ENCODE data around the gene ADCK1.
"Not testable (repeated sequence)": the region's sequence is repeated elsewhere in the genome, so short reads cannot be mapped to it uniquely, and the experiment has no call there.

Gene ADCK1

GRCh38 chr14:77786148-77786547, 13.8 kb upstream of the ADCK1 start:
- H3K4me3 ChIP-seq (ENCODE audit: low read length), result no peak overlapping the region
- H3K27ac ChIP-seq (ENCODE audit: low read length), result no peak overlapping the region
- no peaks in the 10 kb centered on the region for H3K9me3 ChIP-seq (ENCODE audit: insufficient read depth, low read depth, low read length)
- peaks cover 4% of the 10 kb centered on the region; the same call in 1 of the 2 replicates for H3K4me1 ChIP-seq (ENCODE audit: insufficient read depth, low read length)
- no peak overlapping the region for H3K9ac ChIP-seq (ENCODE audit: low read depth, low read length)
- no peaks in the 10 kb centered on the region for H3K27me3 ChIP-seq (ENCODE audit: insufficient read depth, low read length)
- H3K36me3 ChIP-seq (ENCODE audit: insufficient read depth, low read depth, low read length), result no peaks in the 10 kb centered on the region

- Histone ChIP-seq H3K36me3 (ENCODE audit: insufficient read depth, low read depth, low read length) (no peaks in the 10 kb centered on the region), H3K4me1 (ENCODE audit: insufficient read depth, low read length) (peaks cover 11% of the 10 kb centered on the region), H3K9me3 (ENCODE audit: insufficient read depth, low read depth, low read length) (no peaks in the 10 kb centered on the region), H3K27me3 (ENCODE audit: insufficient read depth, low read length) (no peaks in the 10 kb centered on the region), H3K4me3 (ENCODE audit: low read length) (no peak overlapping the region), H3K9ac (ENCODE audit: low read depth, low read length) (no peak overlapping the region), H3K27ac (ENCODE audit: low read length) (no peak overlapping the region)
Measured at GRCh38 chr14:77790566-77791224, 9.2 kb upstream of the ADCK1 start.

GRCh38 chr14:77791225-77791600, 8.7 kb upstream of the ADCK1 start:
- peaks cover 10% of the 10 kb centered on the region for H3K4me1 ChIP-seq (ENCODE audit: insufficient read depth, low read length)
- H3K27ac ChIP-seq (ENCODE audit: low read length), result no peak overlapping the region
- no peak overlapping the region for H3K4me3 ChIP-seq (ENCODE audit: low read length)
- no peaks in the 10 kb centered on the region for H3K27me3 ChIP-seq (ENCODE audit: insufficient read depth, low read length)
- H3K36me3 ChIP-seq (ENCODE audit: insufficient read depth, low read depth, low read length), result no peaks in the 10 kb centered on the region
- H3K9ac ChIP-seq (ENCODE audit: low read depth, low read length), result no peak overlapping the region
- no peaks in the 10 kb centered on the region for H3K9me3 ChIP-seq (ENCODE audit: insufficient read depth, low read depth, low read length)

DNA sequence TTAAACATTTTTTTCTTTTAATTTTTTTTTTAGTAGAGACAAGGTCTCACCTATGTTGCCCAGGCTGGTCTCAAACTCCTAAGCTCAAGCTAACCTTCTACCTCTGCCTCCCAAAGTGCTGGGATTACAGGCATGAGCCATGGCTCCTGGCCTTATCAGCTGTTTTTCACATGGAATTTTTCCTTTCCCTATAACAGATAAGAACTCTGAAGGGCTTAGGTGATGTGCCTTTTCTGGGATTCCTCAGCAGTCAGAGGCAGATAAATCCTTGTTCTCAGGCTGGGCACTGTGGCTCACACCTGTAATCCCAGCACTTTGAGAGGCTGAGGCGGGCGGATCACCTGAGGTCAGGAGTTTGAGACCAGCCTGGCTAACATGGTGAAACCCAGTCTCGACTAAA, 6.7 kb upstream of the ADCK1 start:
- not testable (repeated sequence) for H3K9ac ChIP-seq (ENCODE audit: low read depth, low read length); H3K27me3 ChIP-seq (ENCODE audit: insufficient read depth, low read length); H3K4me3 ChIP-seq (ENCODE audit: low read length); H3K9me3 ChIP-seq (ENCODE audit: insufficient read depth, low read depth, low read length); H3K27ac ChIP-seq (ENCODE audit: low read length); H3K36me3 ChIP-seq (ENCODE audit: insufficient read depth, low read depth, low read length)
- peaks cover 10% of the 10 kb centered on the region for H3K4me1 ChIP-seq (ENCODE audit: insufficient read depth, low read length)

- Histone ChIP-seq H3K27me3 (ENCODE audit: insufficient read depth, low read length) (no peaks in the 10 kb centered on the region), H3K36me3 (ENCODE audit: insufficient read depth, low read depth, low read length) (no peaks in the 10 kb centered on the region), H3K27ac (ENCODE audit: low read length) (no peak overlapping the region), H3K4me1 (ENCODE audit: insufficient read depth, low read length) (peaks cover 10% of the 10 kb centered on the region), H3K9me3 (ENCODE audit: insufficient read depth, low read depth, low read length) (no peaks in the 10 kb centered on the region), H3K4me3 (ENCODE audit: low read length) (no peak overlapping the region), H3K9ac (ENCODE audit: low read depth, low read length) (no peak overlapping the region)
Measured at GRCh38 chr14:77794357-77794756, 5.6 kb upstream of the ADCK1 start.

- not testable (repeated sequence) for H3K27ac ChIP-seq (ENCODE audit: low read length)
Measured at GRCh38 chr14:77799456-77799855, 453 bp upstream of the ADCK1 start.

DNA sequence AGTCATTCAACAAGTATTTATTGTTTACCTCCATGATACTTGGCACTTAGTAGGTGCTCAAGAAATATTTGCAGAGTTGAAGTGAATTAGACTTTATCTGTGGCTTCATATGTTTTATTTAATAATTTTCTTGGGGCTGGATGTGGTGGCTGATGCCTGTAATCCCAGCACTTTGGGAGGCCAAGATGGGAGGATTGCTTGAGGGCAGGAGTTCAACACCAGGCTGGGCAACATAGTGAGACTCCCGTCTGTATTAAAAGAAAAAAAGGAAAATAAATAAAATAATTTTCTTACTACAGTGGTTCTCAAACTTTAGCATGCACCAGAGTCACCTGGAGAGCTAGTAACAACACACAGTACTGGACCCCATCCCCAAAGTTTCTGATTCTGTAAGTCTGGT, 905 bp downstream of the ADCK1 start:
- H3K4me3 ChIP-seq (ENCODE audit: low read length), result peak overlapping the region; percentile 88
- no peaks in the 10 kb centered on the region for H3K9me3 ChIP-seq (ENCODE audit: insufficient read depth, low read depth, low read length)
- peaks cover 9% of the 10 kb centered on the region for H3K4me1 ChIP-seq (ENCODE audit: insufficient read depth, low read length)
- no peaks in the 10 kb centered on the region for H3K27me3 ChIP-seq (ENCODE audit: insufficient read depth, low read length)
- no peaks in the 10 kb centered on the region for H3K36me3 ChIP-seq (ENCODE audit: insufficient read depth, low read depth, low read length)
- peak overlapping the region; percentile 83; the same call in 1 of the 2 replicates for H3K9ac ChIP-seq (ENCODE audit: low read depth, low read length)
- peak overlapping the region; percentile 59 for H3K27ac ChIP-seq (ENCODE audit: low read length)

More at GRCh38 chr14:77799456-77799855, 453 bp upstream of the ADCK1 start:
- not testable (repeated sequence) for H3K27me3 ChIP-seq (ENCODE audit: insufficient read depth, low read length); H3K36me3 ChIP-seq (ENCODE audit: insufficient read depth, low read depth, low read length); H3K9me3 ChIP-seq (ENCODE audit: insufficient read depth, low read depth, low read length)
- H3K4me3 ChIP-seq (ENCODE audit: low read length), result peak overlapping the region; percentile 88
- H3K4me1 ChIP-seq (ENCODE audit: insufficient read depth, low read length), result peaks cover 15% of the 10 kb centered on the region
- peak overlapping the region; percentile 83; the same call in 1 of the 2 replicates for H3K9ac ChIP-seq (ENCODE audit: low read depth, low read length)

- Histone ChIP-seq H3K36me3 (ENCODE audit: insufficient read depth, low read depth, low read length) (no peaks in the 10 kb centered on the region), H3K27ac (ENCODE audit: low read length) (no peak overlapping the region), H3K4me1 (ENCODE audit: insufficient read depth, low read length) (peaks cover 8% of the 10 kb centered on the region), H3K9ac (ENCODE audit: low read depth, low read length) (no peak overlapping the region), H3K4me3 (ENCODE audit: low read length) (no peak overlapping the region), H3K27me3 (ENCODE audit: insufficient read depth, low read length) (no peaks in the 10 kb centered on the region), H3K9me3 (ENCODE audit: insufficient read depth, low read depth, low read length) (no peaks in the 10 kb centered on the region)
Measured at GRCh38 chr14:77804592-77804991, 4.7 kb downstream of the ADCK1 start.

GRCh38 chr14:77805706-77806105, 5.8 kb downstream of the ADCK1 start:
- Histone ChIP-seq H3K27me3 (ENCODE audit: insufficient read depth, low read length) (no peaks in the 10 kb centered on the region), H3K36me3 (ENCODE audit: insufficient read depth, low read depth, low read length) (no peaks in the 10 kb centered on the region), H3K4me1 (ENCODE audit: insufficient read depth, low read length) (peaks cover 8% of the 10 kb centered on the region), H3K9ac (ENCODE audit: low read depth, low read length) (no peak overlapping the region), H3K4me3 (ENCODE audit: low read length) (no peak overlapping the region), H3K9me3 (ENCODE audit: insufficient read depth, low read depth, low read length) (no peaks in the 10 kb centered on the region), H3K27ac (ENCODE audit: low read length) (no peak overlapping the region)

DNA sequence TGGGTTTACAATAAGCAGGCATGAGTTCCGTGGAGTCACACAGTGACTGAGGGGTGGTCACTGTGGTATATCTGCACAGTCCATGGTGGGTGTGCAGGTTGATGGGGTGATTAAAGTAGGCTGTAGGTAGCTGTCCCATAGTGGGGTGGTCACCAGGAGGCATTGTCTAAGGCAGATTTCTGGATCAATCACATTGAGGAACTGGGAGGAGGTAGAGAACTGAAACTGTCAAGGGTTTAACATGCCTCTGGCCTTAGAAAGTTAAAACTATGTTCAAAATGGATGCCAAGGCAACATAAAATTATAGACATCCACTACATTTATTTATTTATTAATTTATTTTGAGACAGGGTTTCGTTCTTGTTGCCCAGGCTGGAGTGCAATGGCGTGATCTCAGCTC, 8.3 kb downstream of the ADCK1 start:
- no peak overlapping the region for H3K27ac ChIP-seq (ENCODE audit: low read length)
- no peak overlapping the region for H3K4me3 ChIP-seq (ENCODE audit: low read length)
- no peaks in the 10 kb centered on the region for H3K36me3 ChIP-seq (ENCODE audit: insufficient read depth, low read depth, low read length)
- no peak overlapping the region for H3K9ac ChIP-seq (ENCODE audit: low read depth, low read length)
- H3K4me1 ChIP-seq (ENCODE audit: insufficient read depth, low read length), result peaks cover 8% of the 10 kb centered on the region
- H3K27me3 ChIP-seq (ENCODE audit: insufficient read depth, low read length), result no peaks in the 10 kb centered on the region
- H3K9me3 ChIP-seq (ENCODE audit: insufficient read depth, low read depth, low read length), result no peaks in the 10 kb centered on the region

DNA sequence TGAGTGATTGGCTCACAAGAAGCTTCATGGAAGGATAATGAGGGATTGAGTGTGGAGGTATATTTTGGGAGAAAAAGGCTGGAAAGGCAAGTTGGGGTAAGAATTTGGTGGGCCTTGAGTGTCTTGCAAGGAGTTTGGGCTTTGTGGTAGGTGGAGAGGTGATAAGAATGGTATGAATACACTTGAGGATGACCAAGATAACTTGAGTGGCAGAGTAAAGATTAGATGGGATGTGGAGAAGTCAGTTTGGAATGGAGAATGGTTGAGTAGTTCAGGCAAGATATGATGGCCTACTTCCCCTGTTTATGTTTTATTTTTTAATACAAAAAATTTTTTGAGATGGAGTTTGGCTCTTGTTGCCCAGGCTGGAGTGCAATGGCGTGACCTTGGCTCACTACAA, 9.1 kb downstream of the ADCK1 start:
- H3K27me3 ChIP-seq (ENCODE audit: insufficient read depth, low read length), result no peaks in the 10 kb centered on the region
- no peak overlapping the region for H3K4me3 ChIP-seq (ENCODE audit: low read length)
- H3K9ac ChIP-seq (ENCODE audit: low read depth, low read length), result no peak overlapping the region
- peaks cover 3% of the 10 kb centered on the region for H3K4me1 ChIP-seq (ENCODE audit: insufficient read depth, low read length)
- H3K9me3 ChIP-seq (ENCODE audit: insufficient read depth, low read depth, low read length), result no peaks in the 10 kb centered on the region
- H3K27ac ChIP-seq (ENCODE audit: low read length), result no peak overlapping the region
- no peaks in the 10 kb centered on the region for H3K36me3 ChIP-seq (ENCODE audit: insufficient read depth, low read depth, low read length)

DNA sequence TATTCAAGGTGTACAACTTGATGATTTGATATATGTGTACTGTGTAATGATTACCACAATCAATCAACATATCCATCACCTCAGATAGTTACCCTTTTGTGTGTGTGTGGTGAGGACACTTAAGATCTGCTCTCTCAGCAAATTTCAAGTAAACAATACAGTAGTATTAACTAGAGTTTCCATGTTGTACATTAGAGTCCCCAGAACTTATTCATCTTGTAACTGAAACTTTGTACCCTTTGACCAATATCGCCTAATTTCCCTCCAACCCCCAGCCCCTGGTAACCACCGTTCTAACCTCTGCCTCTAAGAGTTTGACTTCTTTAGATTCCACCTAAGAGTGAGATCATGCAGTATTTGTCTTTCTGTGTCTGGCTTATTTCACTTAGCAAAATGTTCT, 12.1 kb downstream of the ADCK1 start:
- Histone ChIP-seq H3K36me3 (ENCODE audit: insufficient read depth, low read depth, low read length) (no peaks in the 10 kb centered on the region), H3K27ac (ENCODE audit: low read length) (no peak overlapping the region), H3K9ac (ENCODE audit: low read depth, low read length) (no peak overlapping the region), H3K4me1 (ENCODE audit: insufficient read depth, low read length) (no peaks in the 10 kb centered on the region), H3K9me3 (ENCODE audit: insufficient read depth, low read depth, low read length) (no peaks in the 10 kb centered on the region), H3K27me3 (ENCODE audit: insufficient read depth, low read length) (no peaks in the 10 kb centered on the region), H3K4me3 (ENCODE audit: low read length) (no peak overlapping the region)

All from iPS-20b (cell line).